PFSK-1 (cell line): ENCODE measurements around the gene PCDH19.

Experiments used
- POLR2AphosphoS5 ChIP-seq: IDR thresholded peaks from 2 replicates; pipeline ENCODE4 v1.6.1; 2012; ENCODE audit warnings: low read depth, mild to moderate bottlenecking, control low read depth, low read length, moderate library complexity
- SIN3A ChIP-seq: IDR thresholded peaks from 2 replicates; pipeline ENCODE4 v1.6.1; 2012; ENCODE audit warnings: mild to moderate bottlenecking, low read length, moderate library complexity, borderline replicate concordance; ENCODE audit not compliant: insufficient read depth
- TAF1 ChIP-seq: IDR thresholded peaks from 2 replicates; pipeline ENCODE4 v1.6.1; 2012; ENCODE audit warnings: low read length, control low read depth, borderline replicate concordance; ENCODE audit not compliant: insufficient read depth
- TF ChIP-seq, protein P1 (sequence below), 2 experiments: IDR thresholded peaks; 2 replicates each; pipeline versions ENCODE4 v1.6.1 to v1.8.0; 2011 to 2012; ENCODE audit warnings: low read depth in 2 of 2, low read length in 2 of 2, control low read depth in 1 of 2, inconsistent platforms in 1 of 2, mild to moderate bottlenecking in 1 of 2, moderate library complexity in 1 of 2; ENCODE audit not compliant: insufficient read depth in 1 of 2

DNA sequence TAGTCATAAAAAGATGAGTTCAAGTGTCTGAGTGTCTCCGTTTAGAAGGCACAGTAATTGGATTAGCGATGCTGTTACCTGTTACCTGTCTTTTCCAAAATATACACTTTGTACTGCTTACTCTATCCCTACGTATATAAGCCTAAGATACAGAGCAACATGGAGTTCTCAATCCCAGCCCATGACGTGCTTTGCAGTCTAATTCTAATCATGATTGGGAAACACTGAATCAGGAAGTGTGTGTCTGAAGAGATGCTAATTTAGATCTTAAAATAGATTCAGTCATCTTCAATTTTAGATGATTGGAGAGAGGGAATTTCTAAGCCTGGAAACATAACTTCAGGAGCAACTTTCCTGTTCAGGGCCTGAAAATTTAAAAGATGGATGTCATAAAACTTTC is 115.1 kb downstream of the PCDH19 start:
- no peak for TF ChIP-seq POLR2AphosphoS5
- TF ChIP-seq, protein P1, sequence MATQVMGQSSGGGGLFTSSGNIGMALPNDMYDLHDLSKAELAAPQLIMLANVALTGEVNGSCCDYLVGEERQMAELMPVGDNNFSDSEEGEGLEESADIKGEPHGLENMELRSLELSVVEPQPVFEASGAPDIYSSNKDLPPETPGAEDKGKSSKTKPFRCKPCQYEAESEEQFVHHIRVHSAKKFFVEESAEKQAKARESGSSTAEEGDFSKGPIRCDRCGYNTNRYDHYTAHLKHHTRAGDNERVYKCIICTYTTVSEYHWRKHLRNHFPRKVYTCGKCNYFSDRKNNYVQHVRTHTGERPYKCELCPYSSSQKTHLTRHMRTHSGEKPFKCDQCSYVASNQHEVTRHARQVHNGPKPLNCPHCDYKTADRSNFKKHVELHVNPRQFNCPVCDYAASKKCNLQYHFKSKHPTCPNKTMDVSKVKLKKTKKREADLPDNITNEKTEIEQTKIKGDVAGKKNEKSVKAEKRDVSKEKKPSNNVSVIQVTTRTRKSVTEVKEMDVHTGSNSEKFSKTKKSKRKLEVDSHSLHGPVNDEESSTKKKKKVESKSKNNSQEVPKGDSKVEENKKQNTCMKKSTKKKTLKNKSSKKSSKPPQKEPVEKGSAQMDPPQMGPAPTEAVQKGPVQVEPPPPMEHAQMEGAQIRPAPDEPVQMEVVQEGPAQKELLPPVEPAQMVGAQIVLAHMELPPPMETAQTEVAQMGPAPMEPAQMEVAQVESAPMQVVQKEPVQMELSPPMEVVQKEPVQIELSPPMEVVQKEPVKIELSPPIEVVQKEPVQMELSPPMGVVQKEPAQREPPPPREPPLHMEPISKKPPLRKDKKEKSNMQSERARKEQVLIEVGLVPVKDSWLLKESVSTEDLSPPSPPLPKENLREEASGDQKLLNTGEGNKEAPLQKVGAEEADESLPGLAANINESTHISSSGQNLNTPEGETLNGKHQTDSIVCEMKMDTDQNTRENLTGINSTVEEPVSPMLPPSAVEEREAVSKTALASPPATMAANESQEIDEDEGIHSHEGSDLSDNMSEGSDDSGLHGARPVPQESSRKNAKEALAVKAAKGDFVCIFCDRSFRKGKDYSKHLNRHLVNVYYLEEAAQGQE (IDR thresholded peaks at IDR 0.05; ENCODE audit: insufficient read depth in 1 of 2, low read depth in 2 of 2, low read length in 2 of 2): no peak
- TF ChIP-seq TAF1: no peak
- TF ChIP-seq SIN3A: no peak
